Upper lobe of left lung (tissue), 6 donors: ENCODE data around the gene ERP27. TPM values are rescaled to one million over a fixed set of nuclear protein-coding genes. Genes with fewer than 3 reads are reported as not detected.

Experiments
- ATAC-seq, 2 donors: fragments of 200-7000 bp; cut with Tn5 transposase; one replicate each; pipeline ENCODE4 v1.9.1; 2022; ENCODE audit warnings: mild to moderate bottlenecking in 2 of 2, moderate library complexity in 2 of 2; ENCODE audit not compliant: low FRiP score in 2 of 2
- DNase-seq, 2 donors: peaks; one replicate each; pipeline ENCODE4 v3.0.0-alpha.2; 2019 to 2020
- H3K27ac ChIP-seq, 4 donors: fragments of 200-600 bp; sonication (generic); one replicate each; pipeline ENCODE4 v1.5.1; 2016 to 2019
- H3K27me3 ChIP-seq, 4 donors: fragments of 200-600 bp; sonication (generic); one replicate each; pipeline ENCODE4 v1.5.1; 2017 to 2019
- H3K36me3 ChIP-seq, 4 donors: fragments of 200-600 bp; sonication (generic); one replicate each; pipeline ENCODE4 v1.5.1; 2016 to 2019
- H3K4me1 ChIP-seq, 4 donors: fragments of 200-600 bp; sonication (generic); one replicate each; pipeline ENCODE4 v1.5.1; 2018 to 2019
- H3K4me3 ChIP-seq, 4 donors: fragments of 200-600 bp; sonication (generic); one replicate each; pipeline ENCODE4 v1.5.1; 2017 to 2019; ENCODE audit warnings: mild to moderate bottlenecking in 2 of 4, moderate library complexity in 1 of 4
- H3K9me3 ChIP-seq, 4 donors: fragments of 200-600 bp; sonication (generic); one replicate each; pipeline ENCODE4 v1.5.1; 2018 to 2019
- CTCF ChIP-seq, 6 experiments: fragments of 450-650 bp in 4 of 6; fragments of 200-600 bp in 2 of 6; sonication (generic) in 2 of 6; IDR thresholded peaks; one replicate each; pipeline ENCODE4 v1.5.1; 2016 to 2019; ENCODE audit warnings: antibody characterized with exemption in 6 of 6
- EP300 ChIP-seq, 4 donors: sonication (generic); formaldehyde crosslinking; IDR thresholded peaks; one replicate each; pipeline ENCODE4 v1.5.1; 2017; ENCODE audit warnings: antibody characterized with exemption in 4 of 4, control low read depth in 2 of 4
- POLR2A ChIP-seq, 4 donors: fragments of 450-650 bp; IDR thresholded peaks; one replicate each; pipeline ENCODE4 v1.5.1; 2016 to 2017; ENCODE audit warnings: antibody characterized with exemption in 4 of 4, mild to moderate bottlenecking in 2 of 4
- POLR2AphosphoS5 ChIP-seq, 2 donors: sonication (generic); formaldehyde crosslinking; IDR thresholded peaks; one replicate each; pipeline ENCODE4 v1.5.1; 2017; ENCODE audit warnings: antibody characterized with exemption in 2 of 2
- WGBS, 2 donors: methylation state at CpG; one replicate each; pipeline ENCODE4 v1.1.5; 2017 to 2018; 5-methylcytosine and 5-hydroxymethylcytosine counted together
- total RNA-seq, 6 donors: library from RNA; depleted of rRNA in 4 of 6; stranded (reverse); fragments of >200 nt in 4 of 6; gene quantifications; one replicate each; pipeline versions ENCODE4 v1.1.0 to v1.2.1, GENCODE V29; 2016 to 2021
- donor health status: DM: no; HTN: no; CAD: no; lungs with moderate emphysema.
- donor health status: DM: no; HTN: yes; CAD: no; lungs with severe emphysema.

The ERP27 gene
- total RNA-seq, 6 donors from 2014 or later: 1.2 to 25.0 (median 9.3) TPM; not detected in 1

GRCh38 chr12:14900521-14901227, 37.7 kb downstream of the ERP27 start:
- WGBS, 2 donors: 89 to 94% methylated on average over 5 of the region's 5 CpGs
- ATAC-seq (no peak), DNase-seq (no peak)
- Histone ChIP-seq H3K9me3 (no peaks in the 10 kb centered on the region), H3K27ac (no peak overlapping the region), H3K4me3 (no peak overlapping the region), H3K27me3 (no peaks in the 10 kb centered on the region), H3K4me1 (peaks cover 20 to 26% (median 23%) of the 10 kb centered on the region in 4 donors), H3K36me3 (no peaks in the 10 kb centered on the region)
- no peak for TF ChIP-seq POLR2A (IDR thresholded peaks at IDR 0.05)
- TF ChIP-seq POLR2AphosphoS5 (IDR thresholded peaks at IDR 0.05): no peak
- no peak for TF ChIP-seq CTCF (IDR thresholded peaks at IDR 0.05)
- TF ChIP-seq EP300 (IDR thresholded peaks at IDR 0.05): no peak

- Histone ChIP-seq H3K27ac (no peak overlapping the region), H3K4me3 (no peak overlapping the region), H3K27me3 (no peaks in the 10 kb centered on the region), H3K9me3 (no peaks in the 10 kb centered on the region), H3K4me1 (peaks cover 0 to 2% (median 0%) of the 10 kb centered on the region in 4 donors), H3K36me3 (no peaks in the 10 kb centered on the region)
- DNase-seq: no peak
- TF ChIP-seq CTCF (IDR thresholded peaks at IDR 0.05) (no peak), POLR2AphosphoS5 (IDR thresholded peaks at IDR 0.05) (no peak), EP300 (IDR thresholded peaks at IDR 0.05) (no peak), POLR2A (IDR thresholded peaks at IDR 0.05) (no peak)
- ATAC-seq: peak in 1 of 2 donors; percentile 32
- WGBS, 2 donors: 74 to 86% methylated on average over 7 of the region's 7 CpGs
Measured at GRCh38 chr12:14896521-14897169, 41.7 kb downstream of the ERP27 start.

GRCh38 chr12:14893506-14894250, 44.7 kb downstream of the ERP27 start:
- no peak overlapping the region for H3K4me3 ChIP-seq
- H3K4me1 ChIP-seq: peaks cover 0 to 2% (median 0%) of the 10 kb centered on the region in 4 donors
- H3K9me3 ChIP-seq: no peaks in the 10 kb centered on the region
- DNase-seq: no peak
- no peaks in the 10 kb centered on the region for H3K36me3 ChIP-seq
- ATAC-seq: peak in 1 of 2 donors; percentile 82
- no peaks in the 10 kb centered on the region for H3K27me3 ChIP-seq
- H3K27ac ChIP-seq: peak overlapping the region; percentile 41 to 67 (median 48)
- TF ChIP-seq POLR2AphosphoS5 (IDR thresholded peaks at IDR 0.05) (no peak), EP300 (IDR thresholded peaks at IDR 0.05) (no peak), CTCF (IDR thresholded peaks at IDR 0.05) (no peak), POLR2A (IDR thresholded peaks at IDR 0.05) (no peak)
- WGBS, 2 donors: 45 to 61% methylated on average over 5 of the region's 5 CpGs

- no peaks in the 10 kb centered on the region for H3K9me3 ChIP-seq
- DNase-seq (peak in 1 of 2 donors; percentile 50), ATAC-seq (peak; percentile 78 to 88)
- WGBS, 2 donors: 58 to 64% methylated on average over 7 of the region's 7 CpGs
- no peaks in the 10 kb centered on the region for H3K27me3 ChIP-seq
- no peak overlapping the region for H3K4me3 ChIP-seq
- H3K27ac ChIP-seq: peak overlapping the region; percentile 41 to 67 (median 49)
- H3K36me3 ChIP-seq: no peaks in the 10 kb centered on the region
- no peak for TF ChIP-seq POLR2AphosphoS5 (IDR thresholded peaks at IDR 0.05)
- H3K4me1 ChIP-seq: peaks cover 0 to 2% (median 0%) of the 10 kb centered on the region in 4 donors
Measured at GRCh38 chr12:14892726-14893505, 45.4 kb downstream of the ERP27 start.
